Fibroblast of lung (primary cell): Measurements from ENCODE around the gene KAT2A.

ENCODE experiments used
- EZH2 ChIP-seq: IDR thresholded peaks from 2 replicates; pipeline ENCODE4 v1.5.1; 2012; ENCODE audit warnings: low read length, control low read depth, mild to moderate bottlenecking; ENCODE audit errors: missing control alignments
- TF ChIP-seq, protein P1 (sequence below), 2 donors: IDR thresholded peaks in 1 of 2; conservative IDR thresholded peaks in 1 of 2; 1 replicate in 1 of 2; 2 replicates in 1 of 2; pipeline ENCODE4 v1.5.1; 2011 to 2012; ENCODE audit warnings: low read length in 2 of 2, control low read depth in 1 of 2, inconsistent platforms in 1 of 2, low read depth in 1 of 2, mild to moderate bottlenecking in 1 of 2

GRCh38 chr17:42106009-42106408 lies 15.2 kb downstream of the KAT2A start:
- TF ChIP-seq, protein P1, sequence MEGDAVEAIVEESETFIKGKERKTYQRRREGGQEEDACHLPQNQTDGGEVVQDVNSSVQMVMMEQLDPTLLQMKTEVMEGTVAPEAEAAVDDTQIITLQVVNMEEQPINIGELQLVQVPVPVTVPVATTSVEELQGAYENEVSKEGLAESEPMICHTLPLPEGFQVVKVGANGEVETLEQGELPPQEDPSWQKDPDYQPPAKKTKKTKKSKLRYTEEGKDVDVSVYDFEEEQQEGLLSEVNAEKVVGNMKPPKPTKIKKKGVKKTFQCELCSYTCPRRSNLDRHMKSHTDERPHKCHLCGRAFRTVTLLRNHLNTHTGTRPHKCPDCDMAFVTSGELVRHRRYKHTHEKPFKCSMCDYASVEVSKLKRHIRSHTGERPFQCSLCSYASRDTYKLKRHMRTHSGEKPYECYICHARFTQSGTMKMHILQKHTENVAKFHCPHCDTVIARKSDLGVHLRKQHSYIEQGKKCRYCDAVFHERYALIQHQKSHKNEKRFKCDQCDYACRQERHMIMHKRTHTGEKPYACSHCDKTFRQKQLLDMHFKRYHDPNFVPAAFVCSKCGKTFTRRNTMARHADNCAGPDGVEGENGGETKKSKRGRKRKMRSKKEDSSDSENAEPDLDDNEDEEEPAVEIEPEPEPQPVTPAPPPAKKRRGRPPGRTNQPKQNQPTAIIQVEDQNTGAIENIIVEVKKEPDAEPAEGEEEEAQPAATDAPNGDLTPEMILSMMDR (conservative IDR thresholded peaks at IDR 0.05 in 1 of 2, IDR thresholded peaks at IDR 0.05 in 1 of 2; ENCODE audit: low read depth in 1 of 2, low read length in 2 of 2) = no peak
- no peak for TF ChIP-seq EZH2
